ENCODE data around the gene SKIL.

DNA sequence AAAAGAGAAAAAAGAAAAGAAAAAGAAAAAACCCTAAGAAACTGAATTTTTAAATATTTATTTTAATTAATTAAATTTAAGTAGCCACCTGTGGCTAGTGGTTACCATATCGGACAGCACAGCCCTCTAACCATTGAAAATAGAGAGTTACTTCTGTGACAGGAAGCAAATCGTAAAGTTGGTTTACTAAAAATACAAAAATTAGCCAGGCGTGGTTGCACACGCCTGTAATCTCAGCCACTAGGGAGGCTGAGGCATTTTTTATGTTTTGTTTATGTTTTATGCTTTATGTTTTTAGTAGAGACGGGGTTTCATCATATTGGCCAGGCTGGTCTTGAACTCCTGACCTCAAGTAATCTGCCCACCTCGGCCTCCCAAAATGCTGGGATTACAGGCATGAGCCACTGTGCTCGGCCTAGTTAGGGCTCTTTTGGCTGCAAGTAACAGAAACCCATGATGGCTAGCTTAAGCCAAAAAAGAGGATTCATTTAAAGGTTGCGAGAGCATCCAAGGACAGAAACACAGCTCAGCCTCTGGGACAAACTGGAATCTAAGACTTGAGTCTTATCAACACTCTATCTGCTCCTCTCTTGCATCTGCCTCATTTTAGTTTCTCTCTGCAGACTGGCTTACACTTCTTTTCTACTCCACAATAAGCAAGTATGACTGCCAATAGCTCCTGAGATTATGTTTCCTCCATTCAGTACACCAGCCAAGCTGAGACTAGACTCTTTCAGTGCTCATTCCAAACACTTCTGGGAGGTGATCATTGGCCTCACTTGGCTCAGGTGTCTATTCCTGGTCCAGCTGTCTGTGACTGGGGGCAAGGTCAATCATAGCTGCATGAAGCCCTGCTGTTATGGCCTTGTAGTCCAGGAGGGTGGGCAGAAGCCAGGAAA lies 6.8 kb upstream of the SKIL start:
- TF ChIP-seq POLR2A (IDR thresholded peaks at IDR 0.05): no peak
- TF ChIP-seq, protein P1, sequence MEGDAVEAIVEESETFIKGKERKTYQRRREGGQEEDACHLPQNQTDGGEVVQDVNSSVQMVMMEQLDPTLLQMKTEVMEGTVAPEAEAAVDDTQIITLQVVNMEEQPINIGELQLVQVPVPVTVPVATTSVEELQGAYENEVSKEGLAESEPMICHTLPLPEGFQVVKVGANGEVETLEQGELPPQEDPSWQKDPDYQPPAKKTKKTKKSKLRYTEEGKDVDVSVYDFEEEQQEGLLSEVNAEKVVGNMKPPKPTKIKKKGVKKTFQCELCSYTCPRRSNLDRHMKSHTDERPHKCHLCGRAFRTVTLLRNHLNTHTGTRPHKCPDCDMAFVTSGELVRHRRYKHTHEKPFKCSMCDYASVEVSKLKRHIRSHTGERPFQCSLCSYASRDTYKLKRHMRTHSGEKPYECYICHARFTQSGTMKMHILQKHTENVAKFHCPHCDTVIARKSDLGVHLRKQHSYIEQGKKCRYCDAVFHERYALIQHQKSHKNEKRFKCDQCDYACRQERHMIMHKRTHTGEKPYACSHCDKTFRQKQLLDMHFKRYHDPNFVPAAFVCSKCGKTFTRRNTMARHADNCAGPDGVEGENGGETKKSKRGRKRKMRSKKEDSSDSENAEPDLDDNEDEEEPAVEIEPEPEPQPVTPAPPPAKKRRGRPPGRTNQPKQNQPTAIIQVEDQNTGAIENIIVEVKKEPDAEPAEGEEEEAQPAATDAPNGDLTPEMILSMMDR (IDR thresholded peaks at IDR 0.05 in 4 of 5, conservative IDR thresholded peaks at IDR 0.05 in 1 of 5): no peak
